Hepatocyte (in vitro differentiated cells): ENCODE measurements around the gene KDM2A.

ENCODE experiments used
- CTCF ChIP-seq: fragments of 200-600 bp; sonication (generic); IDR thresholded peaks from 2 replicates; pipeline ENCODE4 v1.5.1; 2016; ENCODE audit warnings: antibody characterized with exemption, mild to moderate bottlenecking; ENCODE audit not compliant: poor library complexity
- EZH2 ChIP-seq: fragments of 200-600 bp; sonication (generic); IDR thresholded peaks from 2 replicates; pipeline ENCODE4 v1.6.1; 2016; ENCODE audit warnings: antibody characterized with exemption, mild to moderate bottlenecking, borderline replicate concordance
- EZH2phosphoT487 ChIP-seq: fragments of 200-600 bp; sonication (generic); IDR thresholded peaks from one replicate; pipeline ENCODE4 v1.6.1; 2018; ENCODE audit warnings: antibody characterized with exemption, mild to moderate bottlenecking, low read depth, moderate library complexity; ENCODE audit not compliant: unreplicated experiment, severe bottlenecking

GRCh38 chr11:67165623-67166022, 46.6 kb downstream of the KDM2A start:
- TF ChIP-seq CTCF = no peak
- TF ChIP-seq EZH2phosphoT487 = no peak
- no peak for TF ChIP-seq EZH2
